Liver (tissue), 9 donors: ENCODE results near the gene CALHM5. TPM values are rescaled to one million over a fixed set of nuclear protein-coding genes. Genes with fewer than 3 reads are reported as not detected.

Source experiments
- DNase-seq: peaks from one replicate; pipeline ENCODE4 v3.0.0-alpha.2; 2017; ENCODE audit warnings: low spot score
- H3K27ac ChIP-seq, 2 donors: one replicate each; pipeline ENCODE4 v1.7.0; 2013; ENCODE audit warnings: inconsistent platforms in 2 of 2, low read length in 2 of 2, control low read depth in 1 of 2, low read depth in 1 of 2, mild to moderate bottlenecking in 1 of 2
- H3K27me3 ChIP-seq, 4 donors: one replicate each; pipeline versions ENCODE4 v1.6.1 to v1.7.0; 2013; ENCODE audit warnings: low read length in 3 of 4, inconsistent platforms in 1 of 4, mild to moderate bottlenecking in 1 of 4, moderate library complexity in 1 of 4; ENCODE audit not compliant: control insufficient read depth in 4 of 4, insufficient read depth in 4 of 4
- H3K36me3 ChIP-seq, 4 donors: one replicate each; pipeline versions ENCODE4 v1.6.1 to v1.7.0; 2013; ENCODE audit warnings: low read length in 3 of 4, mild to moderate bottlenecking in 3 of 4, low read depth in 1 of 4, moderate library complexity in 1 of 4; ENCODE audit not compliant: control insufficient read depth in 4 of 4, insufficient read depth in 3 of 4
- H3K4me1 ChIP-seq, 4 donors: one replicate each; pipeline versions ENCODE4 v1.6.1 to v1.7.0; 2013; ENCODE audit warnings: low read length in 3 of 4, mild to moderate bottlenecking in 3 of 4, moderate library complexity in 1 of 4; ENCODE audit not compliant: control insufficient read depth in 4 of 4, insufficient read depth in 4 of 4
- H3K4me3 ChIP-seq, 3 donors: one replicate each; pipeline versions ENCODE4 v1.6.1 to v1.7.0; 2013; ENCODE audit warnings: low read length in 3 of 3, control low read depth in 1 of 3, low read depth in 1 of 3, mild to moderate bottlenecking in 1 of 3
- H3K9ac ChIP-seq, 2 donors: one replicate each; pipeline ENCODE4 v1.7.0; 2013; ENCODE audit warnings: low read length in 2 of 2, mild to moderate bottlenecking in 2 of 2, moderate library complexity in 2 of 2, control low read depth in 1 of 2, low read depth in 1 of 2
- H3K9me3 ChIP-seq, 4 donors: one replicate each; pipeline versions ENCODE4 v1.6.1 to v1.7.0; 2013; ENCODE audit warnings: low read length in 3 of 4; ENCODE audit not compliant: control insufficient read depth in 4 of 4
- CTCF ChIP-seq: fragments of 150-350 bp; IDR thresholded peaks from 2 replicates; pipeline ENCODE4 v1.5.1; 2017; ENCODE audit warnings: improper control_type of control experiment, low read depth, low read length; ENCODE audit not compliant: missing input control
- EGR1 ChIP-seq, 2 donors: IDR thresholded peaks; 2 replicates each; pipeline ENCODE4 v1.6.1; 2016 to 2018; ENCODE audit warnings: antibody characterized with exemption in 2 of 2, low read depth in 2 of 2
- FOXA2 ChIP-seq: IDR thresholded peaks from 2 replicates; pipeline ENCODE4 v1.6.1; 2016; ENCODE audit warnings: antibody characterized with exemption
- GABPA ChIP-seq, 2 donors: IDR thresholded peaks in 1 of 2; conservative IDR thresholded peaks in 1 of 2; 2 replicates each; pipeline ENCODE4 v1.6.1; 2016; ENCODE audit warnings: antibody characterized with exemption in 2 of 2, mild to moderate bottlenecking in 1 of 2, moderate library complexity in 1 of 2
- HNF4A ChIP-seq, 2 donors: conservative IDR thresholded peaks; 2 replicates each; pipeline ENCODE4 v1.6.1; 2016; ENCODE audit warnings: antibody characterized with exemption in 2 of 2, mild to moderate bottlenecking in 2 of 2
- HNF4G ChIP-seq: IDR thresholded peaks from 2 replicates; pipeline ENCODE4 v1.6.1; 2016; ENCODE audit warnings: antibody characterized with exemption
- MAX ChIP-seq: IDR thresholded peaks from 2 replicates; pipeline ENCODE4 v1.6.1; 2016; ENCODE audit warnings: antibody characterized with exemption
- NR2F2 ChIP-seq: IDR thresholded peaks from 2 replicates; pipeline ENCODE4 v1.6.1; 2016; ENCODE audit warnings: antibody characterized with exemption
- RAD21 ChIP-seq, 2 donors: IDR thresholded peaks; 2 replicates each; pipeline ENCODE4 v1.6.1; 2016; ENCODE audit warnings: antibody characterized with exemption in 2 of 2, mild to moderate bottlenecking in 2 of 2
- REST ChIP-seq: IDR thresholded peaks from 2 replicates; pipeline ENCODE4 v1.6.1; 2016; ENCODE audit warnings: antibody characterized with exemption, mild to moderate bottlenecking
- RXRA ChIP-seq, 2 donors: IDR thresholded peaks; 2 replicates each; pipeline ENCODE4 v1.6.1; 2017 to 2018; ENCODE audit warnings: antibody characterized with exemption in 2 of 2, mild to moderate bottlenecking in 1 of 2
- SP1 ChIP-seq: IDR thresholded peaks from 2 replicates; pipeline ENCODE4 v1.6.1; 2018; ENCODE audit warnings: antibody characterized with exemption, mild to moderate bottlenecking
- TAF1 ChIP-seq: conservative IDR thresholded peaks from 2 replicates; pipeline ENCODE4 v1.6.1; 2016; ENCODE audit warnings: antibody characterized with exemption, mild to moderate bottlenecking
- YY1 ChIP-seq: IDR thresholded peaks from 2 replicates; pipeline ENCODE4 v1.6.1; 2016; ENCODE audit warnings: antibody characterized with exemption, mild to moderate bottlenecking
- ZBTB33 ChIP-seq: IDR thresholded peaks from 2 replicates; pipeline ENCODE4 v1.6.1; 2016; ENCODE audit warnings: antibody characterized with exemption
- polyA plus RNA-seq, 2 donors: library from polyadenylated mRNA; stranded (reverse) in 1 of 2; unstranded in 1 of 2; fragments of 200-250 nt in 1 of 2; fragments of >200 nt in 1 of 2; fragmentation: Nextera tagmentation in 1 of 2; extraction: Ambion mirVana in 1 of 2; gene quantifications; one replicate each; pipeline versions ENCODE4 v1.2.1 to v1.2.3, GENCODE V29; 2013 to 2015
- total RNA-seq, 2 donors: library from RNA; depleted of rRNA; stranded (reverse); fragments of >200 nt; gene quantifications; one replicate each; pipeline ENCODE4 v1.2.3, GENCODE V29; 2014
- TF ChIP-seq, protein P1 (sequence below): IDR thresholded peaks from 2 replicates; pipeline ENCODE4 v1.6.1; 2016; ENCODE audit warnings: antibody characterized with exemption
- donor health status: healthy.
- donor health status: healthy.
- donor health status: healthy.
- donor health status: healthy.
- donor health status: healthy.

The CALHM5 gene
- total and polyA plus RNA-seq, 4 donors, result 0.07 to 0.59 (median 0.45) TPM

- Histone ChIP-seq H3K9me3 (no peaks in the 10 kb centered on the region), H3K4me3 (no peak overlapping the region), H3K4me1 (no peaks in the 10 kb centered on the region), H3K9ac (no peak overlapping the region), H3K27ac (no peak overlapping the region), H3K27me3 (peaks cover 0 to 6% (median 2%) of the 10 kb centered on the region in 4 donors), H3K36me3 (no peaks in the 10 kb centered on the region)
- TF ChIP-seq REST (no peak), TAF1 (no peak), MAX (no peak), GABPA (IDR thresholded peaks at IDR 0.05 in 1 of 2, conservative IDR thresholded peaks at IDR 0.05 in 1 of 2) (no peak), SP1 (no peak), RAD21 (IDR thresholded peaks at IDR 0.05) (no peak), NR2F2 (no peak), EGR1 (IDR thresholded peaks at IDR 0.05; ENCODE audit: low read depth in 2 of 2) (no peak), ZBTB33 (no peak), HNF4A (conservative IDR thresholded peaks at IDR 0.05) (no peak), YY1 (no peak), FOXA2 (no peak), RXRA (IDR thresholded peaks at IDR 0.05) (no peak), HNF4G (no peak)
- TF ChIP-seq, protein P1, sequence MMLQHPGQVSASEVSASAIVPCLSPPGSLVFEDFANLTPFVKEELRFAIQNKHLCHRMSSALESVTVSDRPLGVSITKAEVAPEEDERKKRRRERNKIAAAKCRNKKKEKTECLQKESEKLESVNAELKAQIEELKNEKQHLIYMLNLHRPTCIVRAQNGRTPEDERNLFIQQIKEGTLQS, result no peak
- DNase-seq, result no peak
Measured at GRCh38 chr6:116542426-116542825, 31.0 kb downstream of the CALHM5 start.

DNA sequence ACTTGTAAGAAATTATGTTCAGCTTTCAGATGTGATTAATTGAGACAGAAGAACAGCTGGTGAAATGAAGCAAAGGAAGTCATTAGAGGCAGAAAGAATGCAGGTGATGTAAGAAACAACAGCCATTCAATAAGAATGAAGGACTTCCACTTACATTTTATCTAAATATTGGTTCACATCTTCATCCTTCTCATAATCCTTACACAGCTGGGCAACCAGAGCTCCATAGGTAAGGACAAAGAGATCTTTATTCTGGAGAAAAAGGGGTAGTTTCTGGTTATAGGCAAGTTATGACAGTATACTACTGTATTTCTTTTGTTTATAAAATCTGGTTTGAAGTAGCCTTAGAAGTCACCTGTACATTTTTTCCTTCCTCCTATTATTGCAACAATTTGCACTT is 31.7 kb downstream of the CALHM5 start:
- TF ChIP-seq HNF4A (conservative IDR thresholded peaks at IDR 0.05) (no peak), MAX (no peak), TAF1 (no peak), EGR1 (IDR thresholded peaks at IDR 0.05; ENCODE audit: low read depth in 2 of 2) (no peak), RXRA (IDR thresholded peaks at IDR 0.05) (no peak), CTCF (no peak), NR2F2 (no peak), SP1 (no peak), ZBTB33 (no peak)
- no peak for DNase-seq
- H3K27ac ChIP-seq, result no peak overlapping the region

More for the DNA sequence above, 31.7 kb downstream of the CALHM5 start:
- Histone ChIP-seq H3K36me3 (no peaks in the 10 kb centered on the region), H3K27me3 (peaks cover 0 to 6% (median 2%) of the 10 kb centered on the region in 4 donors), H3K9me3 (no peaks in the 10 kb centered on the region), H3K4me1 (no peaks in the 10 kb centered on the region), H3K9ac (no peak overlapping the region), H3K4me3 (no peak overlapping the region)
